Keratinocyte (primary cell): Measurements from ENCODE around the gene BMF. TPM values are rescaled to one million over a fixed set of nuclear protein-coding genes. Genes with fewer than 3 reads are reported as not detected.

Source experiments
- DNase-seq: peaks from one replicate; pipeline ENCODE4 v3.0.0-alpha.2; 2011; ENCODE audit warnings: low read depth, missing footprints, low spot score
- FAIRE-seq: peaks from 2 replicates; lab custom pipeline; 2011; peaks lifted over from hg19 to GRCh38; lab: Jason Lieb, UNC
- H2AFZ ChIP-seq: 2 replicates; pipeline ENCODE4 v1.6.0; 2012; ENCODE audit warnings: low read length, control low read depth, inconsistent platforms; ENCODE audit not compliant: control insufficient read depth
- H3K27ac ChIP-seq: 2 replicates; pipeline ENCODE4 v1.5.1; 2011; ENCODE audit warnings: low read length; ENCODE audit not compliant: control insufficient read depth, insufficient read depth
- H3K27me3 ChIP-seq: 3 replicates; pipeline ENCODE4 v1.6.0; 2011; ENCODE audit warnings: low read length; ENCODE audit not compliant: control insufficient read depth, insufficient read depth; ENCODE audit errors: extremely low read depth
- H3K36me3 ChIP-seq, 2 experiments: 2 replicates in 1 of 2; 3 replicates in 1 of 2; pipeline ENCODE4 v1.5.1; 2011; ENCODE audit warnings: low read length in 2 of 2, mild to moderate bottlenecking in 1 of 2; ENCODE audit not compliant: control insufficient read depth in 2 of 2, insufficient read depth in 2 of 2; ENCODE audit errors: extremely low read depth in 1 of 2
- H3K4me1 ChIP-seq: 3 replicates; pipeline ENCODE4 v1.5.1; 2011; ENCODE audit warnings: low read length; ENCODE audit not compliant: control insufficient read depth, insufficient read depth; ENCODE audit errors: extremely low read depth
- H3K4me2 ChIP-seq: 3 replicates; pipeline ENCODE4 v1.6.0; 2011; ENCODE audit warnings: low read depth, low read length; ENCODE audit not compliant: control insufficient read depth, insufficient read depth; ENCODE audit errors: extremely low read depth
- H3K4me3 ChIP-seq, 3 experiments: fragments of 200-600 bp in 1 of 3; sonication (generic) in 1 of 3; 2 replicates in 2 of 3; 3 replicates in 1 of 3; pipeline ENCODE4 v1.5.1; 2011 to 2016; ENCODE audit warnings: low read length in 3 of 3, mild to moderate bottlenecking in 3 of 3, control low read depth in 2 of 3, inconsistent platforms in 1 of 3, low read depth in 1 of 3, mixed read lengths in 1 of 3, mixed run types in 1 of 3, moderate library complexity in 1 of 3; ENCODE audit not compliant: control insufficient read depth in 2 of 3, insufficient read depth in 2 of 3; ENCODE audit errors: extremely low read depth in 1 of 3
- H3K79me2 ChIP-seq: 2 replicates; pipeline ENCODE4 v1.6.0; 2012; ENCODE audit warnings: low read length; ENCODE audit not compliant: control insufficient read depth, insufficient read depth
- H3K9ac ChIP-seq: 3 replicates; pipeline ENCODE4 v1.6.0; 2011; ENCODE audit warnings: low read length; ENCODE audit not compliant: control insufficient read depth, insufficient read depth; ENCODE audit errors: extremely low read depth
- H3K9me1 ChIP-seq: 3 replicates; pipeline ENCODE4 v1.6.0; 2011; ENCODE audit warnings: low read length; ENCODE audit not compliant: control insufficient read depth, insufficient read depth; ENCODE audit errors: extremely low read depth
- H3K9me3 ChIP-seq: 2 replicates; pipeline ENCODE4 v1.5.1; 2012; ENCODE audit warnings: low read depth, low read length; ENCODE audit not compliant: control insufficient read depth
- H4K20me1 ChIP-seq: 3 replicates; pipeline ENCODE4 v1.6.0; 2011; ENCODE audit warnings: low read length; ENCODE audit not compliant: control insufficient read depth, insufficient read depth; ENCODE audit errors: extremely low read depth
- EZH2 ChIP-seq: IDR thresholded peaks from one replicate; pipeline ENCODE4 v1.6.1; 2012; ENCODE audit warnings: inconsistent platforms, mild to moderate bottlenecking, low read length, moderate library complexity
- dilution Hi-C: fragments of 300-500 bp; cut with MboI; formaldehyde crosslinking; loops from one replicate; pipeline ENCODE4 v1.7.0; 2020; ENCODE audit warnings: low sequenced_read_pairs; ENCODE audit not compliant: extremely low pct_ligation_motif_present
- polyA plus RNA-seq, 5 experiments: library from polyadenylated mRNA; depleted of rRNA in 3 of 5; stranded (reverse) in 3 of 5; stranded (forward) in 1 of 5; unstranded in 1 of 5; fragments of >200 nt; gene quantifications; 1 replicate in 1 of 5; 2 replicates in 3 of 5; 3 replicates in 1 of 5; pipeline versions ENCODE4 v1.2.1 to v1.2.3, GENCODE V29; 2011 to 2012; ENCODE audit warnings: missing spikeins in 2 of 5, low read depth in 1 of 5, low replicate concordance in 1 of 5
- TF ChIP-seq, protein P1 (sequence below), 3 experiments: IDR thresholded peaks in 1 of 3; conservative IDR thresholded peaks in 1 of 3; optimal IDR thresholded peaks in 1 of 3; 2 replicates in 2 of 3; 3 replicates in 1 of 3; pipeline versions ENCODE3 to v1.5.1; 2011; ENCODE audit warnings: low read length in 3 of 3, mild to moderate bottlenecking in 3 of 3, moderate library complexity in 2 of 3, control low read depth in 1 of 3, inconsistent platforms in 1 of 3; ENCODE audit not compliant: insufficient read depth in 2 of 3; ENCODE audit errors: extremely low read depth in 1 of 3

BMF gene
- polyA plus RNA-seq, 1 donor (not counting 4 experiments of a cell fraction or from before 2014, with no cell fraction given): 0.13 TPM

DNA sequence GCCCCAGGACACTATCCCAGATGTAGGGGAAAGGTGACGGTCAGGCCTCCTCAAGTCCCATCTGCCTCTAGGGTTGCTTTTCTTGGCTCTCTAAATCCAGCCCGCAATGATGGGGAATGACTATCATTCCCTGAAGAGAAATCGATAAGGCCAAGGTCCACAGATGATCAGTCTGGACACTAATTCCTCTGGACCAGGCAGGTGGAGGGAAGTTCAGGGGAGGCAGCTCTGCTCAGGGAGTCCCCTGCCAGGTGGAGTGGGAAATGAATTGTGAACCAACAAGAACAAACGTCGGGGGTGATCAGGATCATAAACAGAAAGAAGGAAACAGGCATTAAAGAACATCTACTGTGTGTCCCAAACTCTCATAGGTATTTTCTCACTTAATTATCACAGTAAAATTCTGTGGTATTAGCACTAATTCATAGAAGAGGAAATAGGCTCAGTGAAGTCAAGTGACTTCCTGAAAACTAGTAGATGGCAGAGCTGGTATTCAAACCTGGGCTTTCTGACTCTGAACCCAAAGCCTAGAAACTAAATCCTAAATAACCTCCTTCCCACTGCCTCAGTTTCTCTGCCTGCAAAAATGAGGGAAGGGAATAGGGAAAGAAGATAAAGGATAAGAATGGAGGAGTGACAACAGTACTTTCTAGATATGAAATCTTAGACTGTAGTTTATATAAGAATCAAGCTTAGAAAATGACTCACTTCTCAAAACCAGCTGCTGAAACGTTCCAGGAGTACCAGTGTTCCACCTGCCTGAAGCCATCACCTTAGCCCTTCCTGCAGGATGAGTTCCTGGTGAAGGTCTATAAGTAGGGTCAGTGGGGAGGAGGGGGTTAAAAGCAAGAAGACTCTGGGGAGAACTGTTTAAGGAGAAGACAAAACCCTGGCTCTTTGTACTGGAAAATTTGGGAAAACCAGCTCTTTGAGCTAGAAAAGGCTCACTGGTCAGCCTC is 7.5 kb downstream of the BMF start:
- Histone ChIP-seq H3K4me3 (no peak overlapping the region), H3K9me3 (no peaks in the 10 kb centered on the region), H3K9ac (no peak overlapping the region), H3K27me3 (peaks cover 12% of the 10 kb centered on the region), H3K79me2 (no peaks in the 10 kb centered on the region), H3K36me3 (no peaks in the 10 kb centered on the region), H3K4me1 (peaks cover 44% of the 10 kb centered on the region), H3K27ac (no peak overlapping the region), H2AFZ (no peak overlapping the region), H4K20me1 (peaks cover 4% of the 10 kb centered on the region), H3K9me1 (peaks cover 2% of the 10 kb centered on the region), H3K4me2 (no peak overlapping the region)
- DNase-seq (no peak), FAIRE-seq (no peak)
- TF ChIP-seq, protein P1, sequence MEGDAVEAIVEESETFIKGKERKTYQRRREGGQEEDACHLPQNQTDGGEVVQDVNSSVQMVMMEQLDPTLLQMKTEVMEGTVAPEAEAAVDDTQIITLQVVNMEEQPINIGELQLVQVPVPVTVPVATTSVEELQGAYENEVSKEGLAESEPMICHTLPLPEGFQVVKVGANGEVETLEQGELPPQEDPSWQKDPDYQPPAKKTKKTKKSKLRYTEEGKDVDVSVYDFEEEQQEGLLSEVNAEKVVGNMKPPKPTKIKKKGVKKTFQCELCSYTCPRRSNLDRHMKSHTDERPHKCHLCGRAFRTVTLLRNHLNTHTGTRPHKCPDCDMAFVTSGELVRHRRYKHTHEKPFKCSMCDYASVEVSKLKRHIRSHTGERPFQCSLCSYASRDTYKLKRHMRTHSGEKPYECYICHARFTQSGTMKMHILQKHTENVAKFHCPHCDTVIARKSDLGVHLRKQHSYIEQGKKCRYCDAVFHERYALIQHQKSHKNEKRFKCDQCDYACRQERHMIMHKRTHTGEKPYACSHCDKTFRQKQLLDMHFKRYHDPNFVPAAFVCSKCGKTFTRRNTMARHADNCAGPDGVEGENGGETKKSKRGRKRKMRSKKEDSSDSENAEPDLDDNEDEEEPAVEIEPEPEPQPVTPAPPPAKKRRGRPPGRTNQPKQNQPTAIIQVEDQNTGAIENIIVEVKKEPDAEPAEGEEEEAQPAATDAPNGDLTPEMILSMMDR (optimal IDR thresholded peaks at IDR 0.05 in 1 of 3, IDR thresholded peaks at IDR 0.05 in 1 of 3, conservative IDR thresholded peaks at IDR 0.05 in 1 of 3; ENCODE audit: extremely low read depth in 1 of 3, insufficient read depth in 2 of 3, low read length in 3 of 3): no peak
- TF ChIP-seq EZH2: no peak
- dilution Hi-C loops: no loop called here

GRCh38 chr15:40100123-40100946 is 8.3 kb downstream of the BMF start:
- Histone ChIP-seq H3K36me3 (no peaks in the 10 kb centered on the region), H3K9ac (no peak overlapping the region), H3K9me1 (peaks cover 2% of the 10 kb centered on the region), H3K4me1 (peaks cover 42% of the 10 kb centered on the region), H3K9me3 (no peaks in the 10 kb centered on the region), H3K4me2 (no peak overlapping the region), H4K20me1 (peaks cover 4% of the 10 kb centered on the region), H3K4me3 (no peak overlapping the region), H3K27ac (no peak overlapping the region), H3K79me2 (no peaks in the 10 kb centered on the region), H2AFZ (no peak overlapping the region), H3K27me3 (peaks cover 12% of the 10 kb centered on the region)
- DNase-seq: no peak
- no peak for TF ChIP-seq EZH2
- TF ChIP-seq, protein P1 (optimal IDR thresholded peaks at IDR 0.05 in 1 of 3, IDR thresholded peaks at IDR 0.05 in 1 of 3, conservative IDR thresholded peaks at IDR 0.05 in 1 of 3; ENCODE audit: extremely low read depth in 1 of 3, insufficient read depth in 2 of 3, low read length in 3 of 3): no peak
- no peak for FAIRE-seq
- dilution Hi-C loops: no loop called here
